Kidney epithelial cell (primary cell): Measurements from ENCODE around the gene NKX2-8. TPM values are rescaled to one million over a fixed set of nuclear protein-coding genes. Genes with fewer than 3 reads are reported as not detected.

ENCODE experiments used
- DNase-seq: peaks from one replicate; pipeline ENCODE4 v3.0.0-alpha.2; 2010; ENCODE audit warnings: low read depth
- H3K27me3 ChIP-seq: 2 replicates; pipeline ENCODE4 v1.6.0; 2011; ENCODE audit warnings: low read length; ENCODE audit not compliant: control insufficient read depth, insufficient read depth
- H3K36me3 ChIP-seq: 2 replicates; pipeline ENCODE4 v1.5.1; 2011; ENCODE audit warnings: low read length; ENCODE audit not compliant: control insufficient read depth, insufficient read depth
- H3K4me3 ChIP-seq: 2 replicates; pipeline ENCODE4 v1.5.1; 2011; ENCODE audit warnings: low read depth, mild to moderate bottlenecking, control low read depth, low read length
- total RNA-seq: library from RNA; depleted of rRNA; stranded (reverse); fragments of >200 nt; gene quantifications from 2 replicates; pipeline ENCODE4 v1.2.3, GENCODE V29; 2015
- TF ChIP-seq, protein P1 (sequence below): IDR thresholded peaks from 2 replicates; pipeline ENCODE4 v1.5.1; 2011; ENCODE audit warnings: mild to moderate bottlenecking, moderate library complexity, low read length, control low read depth, inconsistent platforms; ENCODE audit not compliant: insufficient read depth, poor library complexity, severe bottlenecking

The NKX2-8 gene
- not detected in 2 replicates for total RNA-seq

GRCh38 chr14:36582011-36582873 lies at the start of gene NKX2-8:
Gene NKX2-8, minus strand, starts transcription at chr14:36582614. Its CDS starts 225 bp downstream, at chr14:36582389.
- TF ChIP-seq, protein P1, sequence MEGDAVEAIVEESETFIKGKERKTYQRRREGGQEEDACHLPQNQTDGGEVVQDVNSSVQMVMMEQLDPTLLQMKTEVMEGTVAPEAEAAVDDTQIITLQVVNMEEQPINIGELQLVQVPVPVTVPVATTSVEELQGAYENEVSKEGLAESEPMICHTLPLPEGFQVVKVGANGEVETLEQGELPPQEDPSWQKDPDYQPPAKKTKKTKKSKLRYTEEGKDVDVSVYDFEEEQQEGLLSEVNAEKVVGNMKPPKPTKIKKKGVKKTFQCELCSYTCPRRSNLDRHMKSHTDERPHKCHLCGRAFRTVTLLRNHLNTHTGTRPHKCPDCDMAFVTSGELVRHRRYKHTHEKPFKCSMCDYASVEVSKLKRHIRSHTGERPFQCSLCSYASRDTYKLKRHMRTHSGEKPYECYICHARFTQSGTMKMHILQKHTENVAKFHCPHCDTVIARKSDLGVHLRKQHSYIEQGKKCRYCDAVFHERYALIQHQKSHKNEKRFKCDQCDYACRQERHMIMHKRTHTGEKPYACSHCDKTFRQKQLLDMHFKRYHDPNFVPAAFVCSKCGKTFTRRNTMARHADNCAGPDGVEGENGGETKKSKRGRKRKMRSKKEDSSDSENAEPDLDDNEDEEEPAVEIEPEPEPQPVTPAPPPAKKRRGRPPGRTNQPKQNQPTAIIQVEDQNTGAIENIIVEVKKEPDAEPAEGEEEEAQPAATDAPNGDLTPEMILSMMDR, result no peak
- no peaks in the 10 kb centered on the region for H3K36me3 ChIP-seq
- peaks cover 75% of the 10 kb centered on the region for H3K27me3 ChIP-seq
- DNase-seq, result no peak
- peak within 1 kb of the TSS; percentile 42 for H3K4me3 ChIP-seq

- Histone ChIP-seq H3K36me3 (no peaks in the 10 kb centered on the region), H3K27me3 (peaks cover 2% of the 10 kb centered on the region), H3K4me3 (no peak overlapping the region)
- TF ChIP-seq, protein P1, result no peak
- no peak for DNase-seq
These were observed 45.6 kb upstream of the NKX2-8 start for GRCh38 chr14:36627981-36628380.

GRCh38 chr14:36626151-36626550 lies 43.7 kb upstream of the NKX2-8 start:
- no peak for DNase-seq
- H3K36me3 ChIP-seq, result no peaks in the 10 kb centered on the region
- TF ChIP-seq, protein P1, result no peak
- H3K4me3 ChIP-seq, result no peak overlapping the region
- H3K27me3 ChIP-seq, result peaks cover 2% of the 10 kb centered on the region

GRCh38 chr14:36625436-36625835 lies 43.0 kb upstream of the NKX2-8 start:
- H3K36me3 ChIP-seq, result no peaks in the 10 kb centered on the region
- H3K27me3 ChIP-seq, result peaks cover 2% of the 10 kb centered on the region
- TF ChIP-seq, protein P1, result no peak
- no peak for DNase-seq
- H3K4me3 ChIP-seq, result no peak overlapping the region

DNA sequence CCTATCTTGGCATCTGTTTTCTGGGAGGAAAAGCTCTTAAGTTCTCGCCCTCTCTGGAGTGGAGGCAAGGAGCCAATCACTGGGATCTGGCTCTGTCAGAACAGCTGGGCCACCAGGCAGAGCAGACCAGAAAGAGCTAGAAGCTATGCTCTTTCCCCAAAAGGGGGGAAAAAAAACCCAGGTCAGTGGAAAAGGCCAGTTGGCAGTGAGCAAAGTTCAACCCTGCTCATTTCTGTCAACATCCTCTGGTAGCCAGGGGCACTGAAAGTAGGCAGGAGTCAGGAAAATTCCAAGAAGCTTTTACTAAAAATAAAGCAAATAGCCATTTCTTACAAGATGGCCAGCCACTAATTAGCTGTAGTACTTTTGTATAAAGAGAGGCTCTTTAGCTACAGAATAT lies 42.6 kb upstream of the NKX2-8 start:
- Histone ChIP-seq H3K4me3 (no peak overlapping the region), H3K36me3 (no peaks in the 10 kb centered on the region), H3K27me3 (peaks cover 2% of the 10 kb centered on the region)
- DNase-seq, result no peak
- TF ChIP-seq, protein P1, result no peak
